Fibroblast of skin of right biceps (primary cell): ENCODE data around the gene TIMM17A.
"Not testable (repeated sequence)": the region's sequence is repeated elsewhere in the genome, so short reads cannot be mapped to it uniquely, and the experiment has no call there.

Experiments
- DNase-seq: peaks from one replicate; pipeline ENCODE4 v3.0.0-alpha.2; 2013

The TIMM17A gene

GRCh38 chr1:201955009-201955728 lies at the start of gene TIMM17A:
Gene TIMM17A, plus strand, starts transcription at chr1:201955503. Its CDS starts 24 bp downstream, at chr1:201955527.
- peak; percentile 99 for DNase-seq

- DNase-seq = no peak
Measured at GRCh38 chr1:201906336-201906735, 49.0 kb upstream of the TIMM17A start.

GRCh38 chr1:201907621-201908020 lies 47.7 kb upstream of the TIMM17A start:
- no peak for DNase-seq

DNA sequence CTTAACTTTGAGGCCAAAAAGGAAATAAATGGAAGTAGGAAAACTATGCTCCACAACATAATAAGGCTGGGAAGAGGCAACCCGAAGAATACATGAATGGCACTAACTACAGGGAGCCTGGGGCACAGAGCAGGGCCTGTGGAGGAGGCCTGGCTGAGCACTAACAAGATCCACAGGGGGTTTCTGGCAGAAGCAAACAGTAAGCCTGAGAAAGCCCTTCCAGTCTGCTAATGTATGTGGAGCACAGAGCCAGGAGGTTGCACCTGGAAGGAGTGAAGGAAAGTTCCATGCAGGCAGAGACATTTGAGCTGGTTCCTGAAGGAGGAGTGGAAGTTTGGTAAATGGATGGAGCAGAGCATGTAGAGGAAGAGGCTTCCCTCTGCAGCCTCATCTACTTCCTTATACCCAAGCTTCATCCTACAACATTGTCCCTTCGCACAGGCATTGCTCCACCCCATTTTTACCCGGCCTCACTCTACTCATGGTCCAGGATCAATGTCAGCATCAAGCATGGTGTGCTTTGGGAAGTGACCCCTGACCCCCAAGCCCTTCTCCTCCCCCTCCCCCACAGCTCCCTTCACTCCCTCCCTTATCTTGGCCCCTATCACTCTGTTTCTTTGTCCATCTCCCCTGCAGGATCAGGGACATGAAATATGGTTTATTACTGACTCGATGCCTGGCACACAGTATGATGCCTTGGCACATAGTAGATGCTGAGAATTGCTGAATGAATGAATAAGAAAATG lies 43.3 kb upstream of the TIMM17A start:
- no peak for DNase-seq

- peak; percentile 60 for DNase-seq
Measured at GRCh38 chr1:201912832-201913231, 42.5 kb upstream of the TIMM17A start.

DNA sequence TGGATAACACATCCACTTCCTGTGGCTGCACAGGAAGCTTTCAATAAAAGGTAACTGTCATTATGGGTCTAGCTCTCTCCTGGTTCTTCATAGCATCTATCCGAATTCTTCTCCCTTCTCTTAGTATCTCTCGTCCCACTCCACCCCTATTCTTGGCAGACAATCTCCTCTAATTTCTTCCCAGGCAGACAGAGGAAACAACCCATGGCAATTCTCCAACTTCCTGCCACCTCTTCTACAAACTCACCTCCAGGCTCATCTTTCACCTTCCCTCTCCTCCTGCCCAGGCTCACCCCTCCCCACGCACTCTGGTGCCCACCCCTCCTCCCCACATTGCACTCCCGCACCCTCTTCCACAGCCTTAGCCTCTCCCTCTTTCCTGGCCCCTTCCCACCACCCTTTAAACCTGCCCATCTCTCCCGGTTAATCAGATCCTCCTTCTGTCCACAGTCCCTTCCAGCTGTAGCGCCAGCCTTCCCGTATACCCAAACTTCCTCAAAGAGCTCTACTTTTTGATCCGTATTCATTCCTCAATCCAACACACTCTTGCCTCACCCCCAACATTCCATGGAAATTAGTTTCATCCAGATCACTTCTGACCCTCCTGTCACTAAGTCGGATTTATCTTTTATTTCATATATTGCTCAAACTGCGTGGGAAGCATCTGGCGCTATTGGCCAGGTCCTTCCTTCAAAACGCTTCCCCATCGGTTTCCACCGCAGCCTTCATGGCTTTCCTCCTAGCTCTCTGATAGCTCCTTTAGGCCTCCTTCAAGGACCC lies 40.7 kb upstream of the TIMM17A start:
- DNase-seq = peak; percentile 84

GRCh38 chr1:201916649-201917249 lies 38.6 kb upstream of the TIMM17A start:
- peak; percentile 89 for DNase-seq

GRCh38 chr1:201917362-201918033 lies 37.8 kb upstream of the TIMM17A start:
- peak; percentile 79 for DNase-seq

- no peak for DNase-seq
Measured at GRCh38 chr1:201918343-201918742, 37.0 kb upstream of the TIMM17A start.

DNA sequence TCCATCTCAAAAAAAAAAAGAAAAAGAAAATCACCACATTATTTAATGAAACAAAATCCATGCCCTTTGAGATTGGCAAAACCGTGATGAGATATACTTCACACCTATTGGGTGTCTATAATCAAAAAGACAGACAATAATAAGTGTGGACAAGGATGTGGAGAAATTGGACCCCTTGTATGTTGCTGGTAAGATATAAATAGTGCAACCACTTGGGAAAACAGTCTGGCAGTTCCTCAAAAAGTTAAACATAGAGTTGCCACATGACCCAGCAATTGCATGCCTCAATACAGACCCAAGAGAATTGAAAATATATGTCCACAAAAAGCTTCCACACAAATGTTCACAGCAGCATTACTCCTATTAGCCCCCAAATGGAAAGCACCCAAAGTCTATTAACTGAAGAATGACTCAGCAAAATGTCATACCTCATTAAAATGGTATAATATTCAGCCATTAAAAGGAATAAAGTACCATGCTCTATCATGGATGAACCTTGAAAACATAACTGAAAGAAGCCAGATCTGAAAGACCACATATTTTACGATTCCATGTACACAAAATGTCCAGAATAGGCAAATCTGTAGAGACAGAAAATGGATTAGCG lies 33.2 kb upstream of the TIMM17A start:
- DNase-seq = no peak

- no peak for DNase-seq
Measured at GRCh38 chr1:201925301-201925567, 30.1 kb upstream of the TIMM17A start.

- no peak for DNase-seq
Measured at GRCh38 chr1:201925981-201926645, 29.2 kb upstream of the TIMM17A start.

GRCh38 chr1:201928266-201928665 lies 27.0 kb upstream of the TIMM17A start:
- no peak for DNase-seq

GRCh38 chr1:201930137-201930536 lies 25.2 kb upstream of the TIMM17A start:
- DNase-seq = no peak

DNA sequence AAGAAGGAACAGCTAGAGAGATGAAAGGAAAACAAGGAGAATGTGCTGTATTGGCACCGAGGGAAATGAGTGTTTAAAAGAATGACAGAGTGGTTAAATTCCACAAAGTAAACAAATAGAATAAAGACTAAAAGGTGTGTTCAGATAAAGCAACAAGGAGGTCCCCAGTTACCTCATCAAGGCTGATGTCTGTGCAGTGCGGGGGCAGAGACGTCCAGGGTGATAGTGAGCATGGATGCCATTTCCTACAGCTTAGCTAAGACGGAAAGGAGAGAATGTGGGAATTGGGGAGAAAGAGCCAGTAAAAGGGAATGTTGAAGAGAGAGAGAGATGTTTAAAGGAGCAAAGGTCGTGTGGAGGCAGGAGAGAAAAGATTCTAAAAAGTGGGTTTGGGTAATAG lies 24.5 kb upstream of the TIMM17A start:
- DNase-seq = no peak

- DNase-seq = no peak
Measured at GRCh38 chr1:201933840-201934430, 21.4 kb upstream of the TIMM17A start.

DNA sequence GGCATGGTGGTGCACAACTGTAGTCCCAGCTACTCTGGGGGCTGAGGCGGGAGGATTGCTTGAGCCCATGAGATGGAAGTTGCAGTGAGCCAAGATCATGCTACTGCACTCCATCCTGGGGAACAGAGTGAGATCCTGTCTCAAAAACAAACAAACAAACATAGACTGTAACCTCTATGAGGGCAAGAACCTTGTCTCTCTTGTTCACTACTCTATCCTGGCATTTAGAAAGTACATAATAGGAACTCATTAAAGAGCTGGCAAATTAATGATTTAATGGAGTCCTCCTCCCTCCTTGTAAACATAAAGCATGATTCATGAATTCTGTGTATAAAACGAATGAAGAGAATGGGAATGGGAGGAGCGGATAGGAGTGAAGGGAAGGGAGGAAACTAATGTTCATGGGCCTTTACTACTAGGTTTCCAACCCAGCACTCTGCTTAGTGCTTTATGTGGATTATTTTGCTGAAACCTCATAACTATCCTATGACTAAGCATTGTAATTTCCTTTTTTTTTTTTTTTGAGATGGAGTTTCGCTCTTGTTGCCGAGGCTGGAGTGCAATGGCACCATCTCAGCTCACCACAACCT lies 17.6 kb upstream of the TIMM17A start:
- DNase-seq = peak; percentile 85

DNA sequence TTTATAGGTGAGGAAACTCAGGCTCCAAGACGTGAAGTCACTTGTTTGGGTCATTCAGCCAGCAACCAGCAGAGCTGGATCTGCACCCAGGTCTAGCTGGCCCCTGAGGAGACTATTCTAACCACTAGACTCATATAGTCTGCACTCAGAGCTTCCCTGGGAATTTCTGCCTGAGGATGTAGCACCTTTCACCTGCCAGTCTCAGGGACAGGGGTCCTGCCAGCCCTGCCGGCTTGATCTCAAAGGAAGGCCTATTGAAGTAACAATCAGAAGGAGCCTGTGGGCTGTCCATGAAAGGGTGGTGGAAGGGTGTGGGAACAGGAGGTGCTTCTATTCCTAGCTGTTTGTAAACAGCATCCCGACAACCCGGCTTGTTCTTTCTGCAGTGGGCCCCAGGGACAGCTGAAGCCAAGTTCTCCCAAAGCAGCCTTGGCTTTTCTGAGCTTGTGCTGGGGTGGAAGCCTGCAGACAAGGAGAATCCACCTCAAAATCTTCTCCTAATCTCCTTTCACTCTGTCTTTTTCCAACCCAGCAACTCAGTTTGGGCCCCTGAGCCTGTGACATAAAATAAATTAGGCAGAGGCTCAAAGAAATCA lies 16.8 kb upstream of the TIMM17A start:
- no peak for DNase-seq

GRCh38 chr1:201939148-201939547 lies 16.2 kb upstream of the TIMM17A start:
- DNase-seq = no peak

DNA sequence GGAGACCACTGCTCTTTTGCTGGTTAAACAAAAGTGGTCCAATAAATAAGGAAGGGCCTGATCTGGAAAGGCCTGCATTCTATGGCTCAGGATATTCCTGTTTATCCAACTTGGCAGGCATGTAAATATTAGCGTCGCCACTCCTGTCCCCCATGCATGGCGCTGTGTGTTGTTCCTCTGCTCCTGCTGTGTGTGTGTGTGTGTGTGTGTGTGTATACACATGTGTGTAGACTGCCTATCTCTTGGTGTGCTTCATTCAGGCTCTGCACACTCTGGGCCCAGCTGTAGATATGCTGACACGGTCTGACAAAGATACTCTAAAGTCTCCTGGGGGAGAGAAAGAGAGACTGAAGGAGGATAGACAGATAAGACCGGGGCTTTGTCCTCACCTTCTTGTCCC lies 15.7 kb upstream of the TIMM17A start:
- no peak for DNase-seq

GRCh38 chr1:201940316-201940715 lies 15.0 kb upstream of the TIMM17A start:
- DNase-seq = not testable (repeated sequence)
